ENCODE results near the gene PCNT.
A peak's percentile ranks its signal among the peaks of the same experiment; 100 is the strongest.
"Not testable (repeated sequence)": the region's sequence is repeated elsewhere in the genome, so short reads cannot be mapped to it uniquely, and the experiment has no call there.

PCNT gene

DNA sequence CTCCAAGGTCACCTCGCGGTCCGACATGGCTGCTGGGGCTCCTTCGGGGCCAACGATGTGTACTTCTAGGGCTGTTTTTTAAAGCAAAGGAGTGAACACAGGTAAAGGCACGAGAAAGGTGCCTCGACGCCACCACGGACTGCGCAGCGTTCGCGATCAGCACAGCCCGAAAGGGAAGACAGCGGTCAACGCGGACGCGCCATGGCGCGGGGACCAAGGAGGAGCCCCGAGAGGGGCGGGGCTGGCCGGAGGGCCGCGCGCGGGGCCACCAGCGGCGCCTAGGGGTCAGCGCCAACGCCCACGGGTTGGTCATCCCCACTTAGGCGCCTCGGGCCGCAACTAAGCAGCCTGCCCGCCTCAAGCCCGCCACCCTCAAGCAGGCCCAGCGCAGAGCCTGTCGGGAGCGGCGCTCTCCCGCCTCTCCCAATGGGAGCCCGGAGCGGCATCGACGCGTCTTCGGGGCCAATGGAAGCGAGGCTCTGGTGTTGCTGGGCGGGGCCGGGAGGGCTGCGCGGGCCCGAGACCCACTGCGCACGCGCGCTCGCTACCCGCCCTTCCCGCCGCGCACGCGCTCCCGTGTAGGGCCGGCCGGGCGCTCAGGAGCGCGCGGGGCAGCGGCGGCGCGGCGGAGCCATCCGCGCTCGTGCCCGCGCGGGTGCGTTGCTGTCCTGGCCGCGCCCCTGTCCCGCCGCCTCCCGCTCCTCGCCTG lies 134.5 kb downstream of the PCNT start, which contains the start of gene DIP2A:
Gene DIP2A, plus strand, starts transcription at position 577 of the 709 bp plus-strand sequence. CDS start 241 bp downstream, outside the sequence.
- peak; percentile 94 for DNase-seq

DNA sequence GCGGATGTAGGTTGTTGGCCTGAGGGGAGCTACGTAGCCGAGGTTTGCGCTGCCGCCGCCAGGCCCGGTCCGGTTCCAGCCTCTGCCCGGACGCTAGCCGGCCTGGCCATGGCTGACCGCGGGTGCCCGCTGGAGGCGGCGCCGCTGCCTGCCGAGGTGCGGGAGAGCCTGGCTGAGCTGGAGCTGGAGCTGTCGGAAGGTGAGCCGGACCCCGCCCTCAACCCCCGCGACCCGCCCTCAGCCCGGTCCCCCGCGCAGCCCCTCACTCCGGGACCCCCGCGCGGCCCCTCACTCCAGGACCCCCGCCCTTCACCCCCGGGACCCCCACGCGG lies 135.0 kb downstream of the PCNT start:
- DNase-seq = no peak

DNA sequence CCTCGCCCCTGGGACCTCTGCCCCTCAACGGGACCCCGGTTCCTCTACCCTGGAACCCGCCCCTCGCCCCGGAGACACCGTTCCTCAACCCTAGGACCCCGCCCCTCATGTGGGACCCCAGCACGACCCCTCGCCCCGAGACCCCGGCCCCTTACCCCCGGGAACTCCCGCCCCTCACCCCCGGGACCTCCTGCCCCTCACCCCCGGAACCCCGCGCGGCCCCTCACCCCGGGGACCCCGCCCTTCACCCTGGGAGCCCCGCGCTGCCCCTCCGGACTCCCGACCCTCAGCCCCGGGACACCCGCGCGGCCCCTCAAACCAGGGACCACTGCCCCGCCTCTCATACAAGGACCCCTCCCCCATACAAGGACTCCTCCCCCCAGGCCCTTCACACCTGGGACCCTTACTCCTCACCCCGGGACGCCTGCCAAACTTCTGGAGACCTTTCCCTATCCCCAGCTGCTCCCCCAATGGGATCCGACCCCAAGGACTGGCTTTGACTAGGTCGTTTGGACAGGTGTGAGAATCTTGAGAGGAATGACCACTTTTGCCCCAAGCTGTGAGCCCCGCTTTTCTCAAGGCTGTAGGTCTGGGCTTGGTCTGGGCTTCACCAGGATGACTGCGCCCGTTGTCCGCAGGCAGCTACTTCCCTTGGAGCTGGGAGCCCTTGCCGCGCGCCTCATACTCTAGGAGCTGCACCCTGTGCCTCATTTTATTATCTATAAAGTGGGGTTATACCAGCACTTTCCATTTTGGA lies 135.6 kb downstream of the PCNT start:
- peak; percentile 23 for DNase-seq

DNA sequence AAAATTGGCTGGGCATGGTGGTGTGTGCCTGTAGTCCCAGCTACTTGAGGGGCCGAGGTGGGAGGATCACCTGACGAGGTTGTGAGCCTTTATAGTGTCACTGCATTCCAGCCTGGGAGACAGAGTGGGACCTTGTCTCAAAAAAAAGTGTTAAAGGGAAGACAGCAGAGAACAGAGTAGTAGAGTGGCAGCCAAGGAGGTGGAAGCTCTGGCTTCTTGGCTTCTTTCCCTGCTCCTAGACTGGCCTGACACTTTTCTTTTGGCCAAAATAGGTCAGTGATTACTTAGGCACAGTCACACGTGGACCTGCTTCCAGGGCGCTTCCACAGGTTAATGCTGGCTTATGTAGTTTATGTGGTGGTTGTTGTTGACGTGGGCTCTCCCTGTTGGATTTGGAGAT lies 138.0 kb downstream of the PCNT start:
- DNase-seq = no peak

DNA sequence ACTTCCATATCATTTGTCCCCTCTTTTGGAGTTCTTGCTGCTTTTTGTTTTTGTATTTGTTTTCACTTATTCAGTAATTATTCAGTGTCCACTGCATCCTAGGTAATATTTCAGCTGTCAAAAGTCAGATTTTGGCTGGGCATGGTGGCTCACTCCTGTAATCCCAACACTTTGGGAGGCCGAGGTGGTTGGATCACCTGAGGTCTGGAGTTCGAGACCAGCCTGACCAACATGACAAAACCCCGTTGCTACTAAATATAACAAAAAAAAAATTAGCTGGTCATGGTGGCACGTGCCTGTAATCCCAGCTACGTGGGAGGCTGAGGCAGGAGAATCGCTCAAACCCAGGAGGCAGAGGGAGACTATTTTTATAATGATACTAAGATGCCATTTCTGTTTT lies 141.2 kb downstream of the PCNT start:
- not testable (repeated sequence) for DNase-seq

DNA sequence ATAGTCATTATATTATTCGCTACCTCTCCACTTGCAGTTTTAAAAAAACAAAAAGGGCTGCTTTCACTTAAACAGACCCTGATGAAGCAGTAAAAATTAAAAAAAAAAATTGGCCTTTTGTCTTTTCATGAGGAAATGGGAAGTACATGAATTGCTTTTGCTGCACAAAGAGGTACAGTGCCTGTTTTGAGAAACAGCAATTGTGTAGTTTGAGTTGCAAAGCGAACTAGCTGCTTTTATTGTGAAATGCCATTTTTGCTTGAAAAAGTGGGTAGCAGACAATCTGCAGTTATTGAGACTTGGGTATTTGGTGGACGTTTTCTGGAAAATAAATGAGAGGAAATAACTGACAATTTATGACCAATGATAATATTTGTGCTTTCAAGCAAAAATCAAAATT lies 141.7 kb downstream of the PCNT start:
- no peak for DNase-seq

DNA sequence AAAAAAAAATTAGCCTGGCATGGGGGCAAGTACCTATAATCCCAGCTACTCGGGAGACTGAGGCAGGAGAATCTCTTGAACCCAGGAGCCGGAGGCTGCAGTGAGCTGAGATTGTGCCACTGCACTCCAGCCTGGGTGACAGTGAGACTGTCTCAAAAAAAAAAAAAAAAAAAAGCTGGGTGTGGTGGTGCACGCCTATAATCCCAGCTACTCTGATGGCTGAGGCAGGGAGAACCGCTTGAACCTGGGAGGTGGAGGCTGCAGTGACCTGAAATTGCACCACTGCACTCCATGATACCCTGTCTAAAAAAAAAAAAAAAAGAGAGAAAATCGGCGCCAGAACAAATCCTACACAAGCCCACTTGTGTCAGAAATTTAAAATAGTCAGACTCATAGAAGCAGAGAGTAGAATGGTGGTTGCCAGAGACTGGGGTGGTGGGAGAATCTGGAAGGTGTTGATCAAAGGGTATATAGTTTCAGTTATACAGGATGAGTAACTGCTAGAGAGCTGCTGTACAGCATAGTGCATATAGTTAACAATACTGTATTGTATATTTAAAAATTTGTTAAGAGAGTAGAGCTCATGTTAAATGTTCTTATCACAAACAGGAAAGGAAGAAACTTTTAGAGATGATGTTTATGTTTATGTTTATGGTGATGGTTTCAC lies 144.3 kb downstream of the PCNT start:
- DNase-seq = no peak

DNA sequence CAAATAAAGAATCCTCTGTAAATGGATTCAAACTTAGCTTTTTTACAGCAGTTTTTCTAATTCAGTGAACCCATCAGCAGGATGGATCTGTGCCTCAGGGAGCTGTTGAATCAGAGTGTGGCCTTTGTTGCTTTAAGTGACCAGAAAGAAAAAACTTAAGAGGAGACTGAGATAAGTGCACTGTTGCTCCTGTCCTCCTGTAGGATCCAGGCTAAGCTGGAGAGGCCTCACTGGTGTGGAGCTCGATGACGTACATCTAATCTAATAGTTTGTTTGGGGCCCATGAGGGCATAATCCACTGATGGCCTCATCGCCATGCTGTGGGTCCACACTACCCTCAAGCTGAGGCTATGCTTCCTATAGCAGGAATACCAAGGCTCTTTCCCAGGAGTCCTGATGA lies 145.3 kb downstream of the PCNT start:
- DNase-seq = no peak

DNA sequence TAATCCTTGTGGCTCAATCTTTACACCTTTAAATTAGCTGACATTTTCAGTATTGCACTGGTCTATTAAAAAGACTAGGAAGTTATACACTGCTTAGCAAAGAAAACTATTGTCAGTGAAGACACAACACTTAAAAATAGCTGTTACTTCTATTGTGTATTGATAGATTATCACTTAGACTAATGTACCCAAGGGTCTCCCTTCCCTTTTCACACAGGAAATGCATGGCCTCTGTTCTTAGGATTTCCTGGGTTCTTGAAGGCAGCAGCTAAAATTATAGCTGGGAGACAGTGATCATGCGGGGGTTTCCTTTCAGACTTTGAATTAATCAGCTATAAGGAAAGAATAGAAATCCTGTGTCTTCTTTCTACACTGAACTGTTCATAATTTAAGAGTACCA lies 147.6 kb downstream of the PCNT start:
- no peak for DNase-seq

DNA sequence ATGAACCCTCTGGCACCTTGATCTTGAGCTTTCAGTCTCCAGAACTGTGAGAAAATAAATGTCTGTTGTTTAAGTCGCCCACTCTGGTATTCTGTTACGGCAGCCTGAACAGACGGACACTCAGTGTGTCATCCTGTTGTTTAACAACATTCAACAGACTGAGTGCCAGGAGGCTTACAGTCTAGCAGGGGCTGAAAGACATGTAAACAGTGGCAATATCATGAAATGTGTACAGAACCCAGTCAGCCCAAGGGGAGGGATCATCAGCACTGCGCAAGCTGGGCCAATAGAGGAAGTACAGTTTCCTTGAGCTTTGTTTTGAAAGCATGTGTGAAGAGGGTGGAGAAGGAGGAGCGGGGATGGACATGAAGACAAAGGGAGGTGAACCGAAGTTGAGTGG lies 148.3 kb downstream of the PCNT start:
- DNase-seq = no peak

DNA sequence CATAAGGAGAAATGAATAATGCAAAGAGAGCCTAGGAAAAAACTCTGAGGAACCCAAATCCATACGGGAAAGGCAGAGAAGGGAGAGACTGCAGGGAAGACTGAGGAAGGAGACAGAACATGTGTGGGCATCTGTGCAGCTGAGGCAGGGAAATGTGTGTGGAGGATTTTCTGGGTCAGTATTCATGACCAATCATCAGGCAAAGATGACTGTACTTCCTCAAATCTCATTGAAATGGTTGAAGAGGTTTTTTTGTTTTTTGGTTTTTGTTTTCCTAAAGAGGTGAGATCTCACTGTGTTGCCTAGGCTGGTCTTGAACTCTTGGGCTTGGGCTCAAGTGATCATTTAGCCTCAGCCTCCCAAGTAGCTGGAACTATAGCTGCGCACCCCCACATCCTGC lies 150.4 kb downstream of the PCNT start:
- no peak for DNase-seq

DNA sequence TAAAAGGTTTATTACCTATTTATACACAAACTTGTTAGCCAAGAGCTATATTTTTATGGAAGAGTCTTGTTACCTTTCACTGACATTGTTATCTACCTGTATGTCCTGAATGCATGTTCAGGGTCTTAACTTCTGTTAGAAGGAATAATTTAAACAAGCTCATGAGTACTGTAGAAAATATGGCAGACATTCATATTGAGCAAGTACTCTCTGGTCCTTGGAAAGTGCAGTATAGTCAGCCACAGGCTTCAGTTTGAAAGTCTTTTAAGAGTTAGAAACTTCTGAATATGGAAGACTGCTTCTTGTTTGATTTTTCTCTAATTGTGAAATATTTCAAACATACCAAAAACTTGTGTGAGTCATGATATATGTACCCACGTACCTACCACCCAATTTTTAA lies 151.3 kb downstream of the PCNT start:
- no peak for DNase-seq

DNA sequence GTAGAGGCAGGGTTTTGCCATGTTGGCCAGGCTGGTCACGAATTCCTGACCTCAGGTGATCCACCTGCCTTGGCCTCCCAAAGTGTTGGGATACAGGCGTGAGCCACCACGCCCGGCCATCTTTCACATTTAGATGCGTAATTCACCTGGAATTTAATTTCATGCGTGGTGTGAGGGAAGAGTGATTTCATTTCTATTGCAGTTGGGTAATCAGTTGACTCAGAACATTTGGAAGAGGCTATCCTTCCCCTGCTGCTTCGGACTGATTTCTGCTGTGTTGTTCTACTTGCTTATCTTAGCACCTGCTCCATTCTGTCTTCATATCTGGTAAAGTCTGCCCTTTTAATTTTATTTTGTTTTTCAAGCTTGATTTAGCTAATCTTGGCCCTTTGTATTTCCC lies 153.8 kb downstream of the PCNT start:
- no peak for DNase-seq

DNA sequence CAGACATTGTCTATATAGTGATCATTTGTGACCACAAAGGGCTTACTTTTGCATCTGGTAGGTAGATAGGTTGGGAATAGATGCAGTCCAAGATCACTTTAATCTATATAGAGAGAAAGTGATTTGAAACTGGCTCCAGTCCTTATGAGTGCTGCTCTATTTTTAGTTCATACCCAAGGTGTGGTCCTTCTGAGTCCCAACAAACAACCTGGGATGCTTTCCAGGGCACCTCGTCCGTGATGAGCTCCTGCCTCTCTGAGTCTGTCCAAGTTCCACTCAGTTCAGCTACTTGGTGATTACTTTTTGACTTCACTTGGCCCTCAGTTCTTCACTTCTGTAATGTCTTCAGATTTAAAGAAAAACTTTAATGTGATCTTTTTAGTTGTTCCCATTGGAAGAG lies 155.0 kb downstream of the PCNT start:
- DNase-seq = no peak

DNA sequence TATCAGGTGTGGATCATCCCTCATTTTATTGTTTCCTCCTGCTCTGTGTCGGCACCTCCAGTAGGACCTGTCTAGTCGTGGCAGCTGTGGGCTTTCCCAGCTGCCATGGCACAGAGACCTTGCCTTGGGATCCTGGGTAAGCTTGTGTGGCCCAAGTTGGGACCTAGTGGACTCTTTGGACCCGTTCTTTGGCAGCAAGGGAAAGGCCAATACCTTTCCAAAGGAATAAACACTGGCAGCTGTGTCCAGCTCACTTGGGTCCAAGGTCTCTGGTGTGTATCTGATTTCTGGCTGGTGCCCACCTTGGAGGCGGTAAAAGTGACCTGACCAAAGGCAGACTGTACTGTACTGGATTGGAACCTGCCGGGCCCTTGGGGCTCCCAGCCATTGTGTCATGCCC lies 156.5 kb downstream of the PCNT start:
- no peak for DNase-seq

DNA sequence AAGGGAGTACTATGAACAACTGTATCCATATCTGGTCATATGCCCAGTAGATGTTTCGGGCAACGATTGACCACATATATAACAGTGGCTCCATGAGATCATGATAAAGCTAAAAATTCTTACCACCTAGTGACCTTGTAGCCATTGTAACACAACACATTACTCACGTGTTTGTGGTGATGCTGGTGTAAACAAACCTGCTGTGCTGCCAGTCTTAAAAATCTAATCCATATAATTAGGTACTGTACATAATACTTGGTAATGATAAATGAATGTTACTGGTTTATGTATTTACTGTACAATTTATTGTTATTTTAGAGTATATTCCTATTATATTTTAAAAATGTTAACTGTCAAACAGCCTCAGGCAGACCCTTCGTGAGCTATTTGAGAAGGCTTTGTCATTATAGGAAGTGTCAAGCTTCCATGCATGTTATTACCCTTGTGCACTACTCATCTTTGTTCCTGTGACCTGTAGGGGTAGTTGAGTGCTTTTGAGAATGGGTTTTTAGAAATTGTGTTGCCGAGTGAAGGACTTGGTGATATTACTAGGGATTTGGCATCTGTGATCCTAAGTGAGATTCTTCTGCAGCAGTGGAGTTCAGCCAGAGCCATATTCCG lies 158.4 kb downstream of the PCNT start:
- no peak for DNase-seq

DNA sequence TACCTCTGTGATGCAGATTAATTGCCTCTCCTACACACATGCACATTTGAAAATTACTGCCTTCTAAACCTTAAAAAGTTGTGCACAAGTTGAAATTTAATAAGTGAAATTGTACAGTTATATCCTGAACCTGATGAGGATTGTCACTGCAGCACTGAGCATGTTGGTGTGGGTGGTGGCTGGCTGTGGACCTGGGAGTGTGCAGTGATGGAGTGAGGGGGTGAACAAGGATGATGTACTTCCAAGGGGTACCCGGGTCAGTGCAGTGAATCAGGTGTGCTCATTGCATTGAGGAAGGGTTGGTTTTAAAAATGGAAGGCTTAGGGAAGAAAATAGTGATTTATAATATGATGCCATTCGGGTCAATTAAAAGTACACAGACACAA lies 158.9 kb downstream of the PCNT start:
- DNase-seq = no peak

DNA sequence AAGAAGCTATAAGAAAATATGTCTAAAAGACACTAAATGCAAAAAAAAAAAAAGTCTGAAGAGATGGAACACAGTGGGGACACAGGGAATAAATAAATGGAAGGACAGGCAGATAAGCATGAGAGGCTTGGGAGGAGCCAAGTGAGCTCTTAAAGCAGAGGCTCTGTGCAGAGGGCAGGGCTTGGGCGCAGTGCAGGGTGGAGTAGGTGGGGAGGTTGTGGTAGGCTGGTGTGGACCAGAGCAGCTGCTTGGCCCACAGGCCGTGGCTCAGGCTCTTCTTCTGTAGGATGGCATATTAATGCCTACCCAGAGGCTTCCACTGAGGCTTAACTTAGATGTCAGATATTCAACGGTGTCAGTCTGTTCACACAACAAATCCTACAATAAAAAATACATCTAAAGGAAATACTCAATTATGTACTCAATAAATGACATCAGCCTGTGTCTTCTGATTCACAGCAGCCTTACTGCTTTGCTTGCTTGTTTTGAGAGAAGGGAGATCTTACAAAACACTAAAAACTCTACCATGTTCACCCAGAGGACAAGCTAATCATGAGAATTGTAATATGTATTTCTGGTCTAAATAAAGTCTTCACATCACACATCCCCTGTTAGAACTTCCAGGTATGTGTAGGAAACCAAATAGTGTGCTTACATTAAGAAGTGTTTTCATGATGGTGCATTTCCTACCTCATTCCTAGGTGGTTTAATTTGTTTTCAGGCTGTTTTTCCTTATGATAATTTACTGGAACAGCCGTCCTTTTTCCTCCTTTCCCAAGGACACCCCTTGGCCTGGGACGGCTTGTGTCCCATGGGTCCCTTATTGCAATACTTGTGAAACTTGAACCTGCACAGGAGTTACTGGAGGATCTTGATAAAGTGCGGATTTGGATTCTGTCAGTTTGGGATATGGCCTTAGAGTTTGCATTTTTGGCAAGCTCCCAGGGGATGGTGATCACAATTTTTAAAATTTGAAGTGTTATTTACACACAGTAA lies 159.6 kb downstream of the PCNT start:
- no peak for DNase-seq

DNA sequence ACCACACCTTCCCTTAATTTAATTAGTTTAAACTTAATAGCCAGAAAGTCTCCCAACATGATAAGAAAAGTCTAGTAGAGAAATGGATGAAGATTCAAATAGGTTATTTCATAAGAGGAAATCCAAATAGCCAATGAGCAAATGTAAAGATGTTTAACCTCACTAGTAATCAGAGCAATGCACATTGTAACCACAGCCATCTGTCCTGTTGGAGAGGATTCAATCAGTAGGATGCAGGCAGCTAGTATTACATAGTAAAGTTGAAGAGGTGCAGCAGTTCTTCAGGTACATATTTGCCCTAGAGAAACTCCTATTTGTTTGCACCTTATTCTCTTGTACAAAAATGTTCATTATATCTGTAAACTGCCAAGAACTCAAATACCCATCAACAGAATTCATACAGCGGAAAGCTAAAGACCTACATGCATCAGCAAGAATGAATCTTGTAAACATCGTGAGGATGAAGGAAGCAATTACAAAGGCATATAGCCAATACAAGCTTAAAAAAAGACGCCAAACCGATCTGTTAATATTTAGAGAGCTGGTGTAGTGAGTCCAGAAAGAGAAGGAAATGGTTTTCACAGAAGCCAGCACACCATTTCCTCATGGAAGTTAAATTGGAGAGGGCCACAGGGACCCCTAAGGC lies 162.6 kb downstream of the PCNT start:
- no peak for DNase-seq

DNA sequence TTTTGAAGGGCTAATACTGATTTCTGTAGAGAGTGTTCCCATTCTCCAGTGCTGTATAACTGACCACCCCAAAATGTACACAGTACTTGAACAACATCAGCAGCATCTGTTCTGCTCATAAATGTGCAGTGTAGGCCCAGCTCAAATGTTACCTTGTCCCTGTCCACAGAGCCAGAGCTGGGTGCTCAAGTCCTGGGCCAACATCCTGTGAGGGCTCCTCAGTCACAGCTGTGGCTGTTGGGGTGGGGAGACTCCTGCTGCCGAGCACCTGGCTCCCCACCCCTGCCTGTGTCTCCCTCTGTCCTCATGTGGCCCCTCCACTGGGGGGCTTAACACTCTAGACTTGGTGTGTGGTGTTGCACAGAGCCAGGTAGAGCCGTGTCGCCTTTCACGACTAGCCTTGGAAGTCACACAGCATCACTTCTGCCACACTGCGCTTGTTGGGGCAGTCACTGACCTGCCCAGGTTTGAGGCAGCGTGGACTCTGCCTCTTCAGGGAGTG lies 165.3 kb downstream of the PCNT start:
- no peak for DNase-seq

DNA sequence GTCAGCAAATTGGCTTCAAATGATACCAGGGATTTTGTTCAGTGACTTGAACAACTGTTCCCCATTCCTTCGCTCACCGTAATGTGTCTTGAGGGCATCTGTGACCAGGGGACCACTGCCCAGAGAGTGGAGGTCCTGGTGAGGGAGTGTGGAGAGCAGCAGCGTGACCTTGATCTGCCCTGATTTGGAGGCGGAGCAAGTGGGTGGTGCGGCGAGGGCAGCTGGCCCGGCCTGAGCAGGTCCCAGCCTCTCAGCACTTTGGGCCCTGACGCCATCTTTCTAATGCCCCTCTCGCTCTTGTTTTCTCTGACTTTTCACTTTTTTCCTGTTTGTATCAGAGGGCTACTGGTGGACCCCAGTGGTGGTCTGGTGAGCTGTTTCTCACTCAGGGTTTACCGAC lies 165.8 kb downstream of the PCNT start:
- no peak for DNase-seq

DNA sequence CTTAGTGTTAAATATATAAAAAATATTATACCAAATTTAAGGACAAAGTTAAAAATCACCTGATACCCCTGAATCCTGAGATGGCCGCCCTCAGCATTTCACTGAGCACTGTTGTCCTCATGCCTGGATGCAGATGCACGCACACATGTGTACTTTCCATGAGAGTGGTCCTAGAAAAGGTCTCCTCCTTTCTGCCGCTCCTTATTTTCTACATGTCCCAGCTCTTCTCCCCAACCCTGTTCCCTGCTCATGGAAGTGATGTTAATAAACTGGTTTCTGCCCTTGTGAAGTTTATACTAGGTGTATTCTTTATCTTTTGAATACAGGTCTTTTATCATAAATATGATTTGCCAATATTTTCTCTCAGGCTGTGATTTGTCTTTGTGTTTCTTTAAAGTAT lies 167.6 kb downstream of the PCNT start:
- DNase-seq = no peak

Measured in CD4-positive, alpha-beta T cell treated with Interleukin-6 for 4 hours (primary cell).